NCI-H146 (cell line): ENCODE results near the gene IL13RA1.
A peak's percentile ranks its signal among the peaks of the same experiment; 100 is the strongest.
"Not testable (repeated sequence)": the region's sequence is repeated elsewhere in the genome, so short reads cannot be mapped to it uniquely, and the experiment has no call there.

Experiments
- DNase-seq: peaks from one replicate; lab custom pipeline; 2025; lab: John Stamatoyannopoulos, UW

IL13RA1 gene

DNA sequence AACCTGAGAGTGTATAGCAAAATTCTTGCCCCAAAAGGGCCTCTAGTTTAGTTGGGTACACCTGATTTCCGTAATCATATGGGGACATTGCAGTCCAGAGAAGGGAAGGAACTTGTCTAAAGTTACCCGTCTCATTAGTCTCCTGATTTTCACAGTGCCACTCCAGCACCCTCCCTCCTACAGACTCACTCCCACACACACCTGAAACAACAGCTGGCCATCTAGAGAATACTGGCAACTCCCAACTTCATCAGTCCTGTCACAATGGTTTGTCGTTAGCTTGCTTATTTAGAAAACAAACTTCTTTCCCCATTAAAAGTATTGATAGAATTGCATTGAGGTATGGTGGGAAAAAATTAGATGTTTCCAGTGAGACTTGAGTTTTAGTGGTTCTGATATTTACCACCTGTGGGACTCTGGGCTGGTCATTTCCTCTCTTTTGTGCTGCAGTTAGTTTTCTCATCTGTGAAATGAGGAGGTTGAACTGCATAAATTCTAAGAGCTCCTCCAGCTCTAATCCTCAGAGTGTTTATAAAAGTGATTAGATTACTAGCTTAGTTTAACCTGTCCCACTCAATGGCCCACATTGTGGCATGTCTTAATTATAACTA is 1.7 kb downstream of the IL13RA1 start:
- no peak for DNase-seq

GRCh38 chrX:118730500-118731247 is 3.3 kb downstream of the IL13RA1 start:
- no peak for DNase-seq

- DNase-seq: not testable (repeated sequence)
Observed at GRCh38 chrX:118732551-118732950, 5.1 kb downstream of the IL13RA1 start.

- DNase-seq: no peak
Observed at GRCh38 chrX:118734909-118735308, 7.5 kb downstream of the IL13RA1 start.

GRCh38 chrX:118736394-118737010 is 9.1 kb downstream of the IL13RA1 start:
- DNase-seq: no peak

GRCh38 chrX:118739577-118739976 is 12.2 kb downstream of the IL13RA1 start:
- DNase-seq: no peak

DNA sequence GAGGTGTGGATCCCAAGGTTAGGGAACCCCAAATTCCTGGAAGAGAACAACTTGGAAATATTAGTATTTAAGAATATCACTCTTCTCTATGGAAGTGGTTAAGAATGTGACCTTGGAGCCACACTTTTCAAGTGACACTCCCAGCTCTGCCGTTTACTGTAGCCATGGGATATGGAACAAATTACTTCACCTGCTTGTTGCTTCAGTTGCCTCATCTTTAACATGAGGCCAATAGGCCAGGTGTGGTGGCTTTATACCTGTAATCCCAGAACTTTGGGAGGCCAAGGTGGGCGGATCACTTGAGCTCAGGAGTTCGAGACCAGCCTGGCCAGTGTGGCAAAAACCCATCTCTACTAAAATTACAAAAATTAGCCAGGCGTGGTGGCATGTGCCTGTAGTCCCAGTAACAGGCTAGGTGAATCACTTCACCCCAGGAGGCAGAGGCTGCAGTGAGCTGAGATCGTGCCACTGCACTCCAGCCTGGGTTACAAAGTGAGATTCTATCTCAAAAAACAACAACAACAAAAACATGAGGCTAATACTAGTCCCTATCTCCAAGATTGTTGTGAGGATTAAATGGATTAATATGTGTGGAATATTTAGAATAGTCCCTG is 13.0 kb downstream of the IL13RA1 start:
- no peak for DNase-seq

- no peak for DNase-seq
Observed at GRCh38 chrX:118742176-118742575, 14.8 kb downstream of the IL13RA1 start.

GRCh38 chrX:118745570-118745969 is 18.2 kb downstream of the IL13RA1 start:
- no peak for DNase-seq

DNA sequence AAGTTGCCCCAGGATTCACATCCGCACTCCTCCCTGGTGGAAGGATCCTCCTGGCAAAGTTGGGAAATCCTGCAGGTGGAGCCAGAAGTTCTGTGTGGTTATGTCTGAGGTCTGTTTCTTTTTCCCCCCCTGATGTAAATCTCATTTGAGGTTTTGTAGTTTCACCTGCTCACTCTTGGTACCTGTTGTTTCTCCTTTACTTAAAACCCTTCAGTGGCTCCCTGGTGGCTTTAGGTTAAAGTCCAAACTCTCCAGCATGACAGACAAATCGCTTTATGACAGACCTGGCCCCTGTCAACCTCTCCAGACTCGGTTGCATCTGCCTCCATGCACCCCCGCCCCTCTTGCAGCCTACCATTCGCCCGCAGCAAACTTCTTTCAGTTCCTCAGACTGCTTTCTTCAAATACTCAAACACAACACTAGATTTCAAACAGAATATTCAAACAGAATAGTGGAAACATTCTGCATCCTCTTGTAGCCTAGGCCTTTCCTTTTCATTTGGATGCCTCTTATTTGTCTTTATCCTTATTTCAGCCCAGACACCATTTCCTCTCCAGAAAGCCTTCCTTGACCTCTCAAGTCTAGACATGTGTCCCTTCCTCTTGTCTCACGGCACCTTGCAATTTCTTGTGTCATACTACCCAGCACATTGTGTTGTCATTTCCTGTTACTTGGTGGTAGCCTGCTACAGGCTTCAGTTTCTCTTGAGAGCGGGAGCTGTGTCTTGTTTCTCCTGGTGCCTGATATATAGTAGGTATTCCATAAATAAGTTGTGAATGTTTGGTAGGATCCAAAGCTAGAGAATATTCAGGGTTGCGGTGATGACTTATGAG is 24.8 kb downstream of the IL13RA1 start:
- no peak for DNase-seq

- no peak for DNase-seq
Observed at GRCh38 chrX:118755633-118756032, 28.2 kb downstream of the IL13RA1 start.

DNA sequence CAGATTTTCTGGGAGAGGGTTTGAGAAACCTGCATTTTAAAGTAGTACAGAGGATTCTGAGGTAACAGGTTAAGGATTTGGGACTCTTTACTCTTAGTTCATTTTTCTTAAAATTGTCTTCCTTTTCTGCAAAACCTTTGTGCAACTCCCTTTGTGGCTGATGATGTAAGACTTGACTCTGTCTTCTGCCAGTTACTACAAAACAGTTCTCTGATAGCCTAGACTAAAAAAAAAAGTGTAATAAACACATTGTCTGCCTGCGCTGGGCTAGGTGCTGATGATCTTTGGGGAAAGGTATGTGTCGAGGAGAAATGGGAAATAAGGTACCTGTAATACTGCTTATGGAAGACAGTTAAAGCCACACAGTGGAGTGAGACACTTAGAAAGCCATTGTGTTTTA is 28.7 kb downstream of the IL13RA1 start:
- no peak for DNase-seq

DNA sequence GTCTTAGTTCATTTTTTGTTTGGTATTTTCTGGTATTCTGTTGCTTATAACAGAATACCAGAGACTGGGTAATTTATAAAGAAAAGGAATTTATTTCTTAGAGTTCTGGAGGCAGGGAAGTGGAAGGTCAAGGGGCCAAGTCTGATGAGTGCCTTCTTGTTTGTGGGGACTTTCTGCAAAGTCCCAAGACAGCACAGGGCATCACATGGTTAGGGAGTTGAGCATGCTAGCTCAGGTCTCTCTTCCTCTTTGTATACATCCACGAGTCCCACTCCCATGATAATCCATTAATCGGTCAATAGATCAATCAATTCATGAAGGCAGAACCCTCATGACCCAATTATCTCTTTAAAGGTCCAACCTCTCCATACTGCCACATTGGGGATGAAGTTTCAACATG is 31.1 kb downstream of the IL13RA1 start:
- DNase-seq: no peak

DNA sequence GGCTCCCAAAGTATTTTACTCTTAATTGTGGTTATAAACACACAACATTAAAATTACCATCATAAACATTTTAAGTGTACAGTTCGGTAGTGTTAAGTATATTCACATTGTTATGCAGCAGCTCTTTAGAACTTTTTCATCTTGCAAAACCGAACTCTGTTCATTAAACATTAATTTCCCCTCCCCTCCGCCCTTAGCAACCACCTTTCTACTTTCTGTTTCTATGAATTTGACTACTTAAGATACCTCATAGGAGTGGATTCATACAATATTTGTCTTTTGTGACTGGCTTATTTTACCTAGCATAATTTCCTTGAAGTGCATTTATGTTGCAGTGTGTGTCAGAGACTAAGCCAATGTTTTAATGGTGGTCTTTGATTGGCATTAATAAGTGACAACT is 32.6 kb downstream of the IL13RA1 start:
- no peak for DNase-seq

DNA sequence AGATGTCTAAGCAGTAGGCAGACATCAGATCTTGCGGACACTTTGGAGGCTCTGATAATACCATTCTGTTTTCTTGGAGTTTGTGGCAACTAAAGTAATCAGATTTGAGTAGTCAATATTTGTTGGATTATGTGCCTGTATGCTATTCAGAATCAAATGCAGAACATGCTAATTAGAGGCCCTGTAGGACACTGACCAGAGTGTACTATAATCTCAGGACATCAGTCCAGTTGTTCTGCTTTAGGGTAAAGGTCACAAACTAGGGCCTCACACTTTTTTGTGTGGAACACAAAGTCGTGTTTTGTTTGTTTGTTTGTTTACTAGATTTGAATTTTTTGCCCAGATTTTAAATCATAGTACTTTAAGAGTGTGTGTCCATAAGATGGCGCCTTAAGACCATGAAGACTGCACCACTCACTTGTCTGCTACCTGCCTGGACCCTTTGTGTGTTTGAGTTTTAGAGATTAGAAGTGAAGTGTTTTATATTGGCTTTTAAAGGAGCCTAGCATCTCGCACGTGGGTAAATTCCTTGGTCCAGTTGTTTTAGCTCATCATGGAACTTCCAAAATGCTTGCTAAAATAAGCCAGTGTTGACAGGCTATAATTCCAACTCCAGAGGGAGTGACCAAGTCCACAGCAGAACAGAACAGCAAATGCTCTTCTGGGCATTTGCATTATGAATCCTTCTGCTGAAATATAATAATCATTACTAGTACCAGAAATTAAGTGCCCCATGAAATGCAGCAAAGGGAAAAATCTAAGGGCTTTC is 34.7 kb downstream of the IL13RA1 start:
- no peak for DNase-seq

GRCh38 chrX:118763489-118763888 is 36.1 kb downstream of the IL13RA1 start:
- no peak for DNase-seq

GRCh38 chrX:118764122-118764521 is 36.7 kb downstream of the IL13RA1 start:
- no peak for DNase-seq

DNA sequence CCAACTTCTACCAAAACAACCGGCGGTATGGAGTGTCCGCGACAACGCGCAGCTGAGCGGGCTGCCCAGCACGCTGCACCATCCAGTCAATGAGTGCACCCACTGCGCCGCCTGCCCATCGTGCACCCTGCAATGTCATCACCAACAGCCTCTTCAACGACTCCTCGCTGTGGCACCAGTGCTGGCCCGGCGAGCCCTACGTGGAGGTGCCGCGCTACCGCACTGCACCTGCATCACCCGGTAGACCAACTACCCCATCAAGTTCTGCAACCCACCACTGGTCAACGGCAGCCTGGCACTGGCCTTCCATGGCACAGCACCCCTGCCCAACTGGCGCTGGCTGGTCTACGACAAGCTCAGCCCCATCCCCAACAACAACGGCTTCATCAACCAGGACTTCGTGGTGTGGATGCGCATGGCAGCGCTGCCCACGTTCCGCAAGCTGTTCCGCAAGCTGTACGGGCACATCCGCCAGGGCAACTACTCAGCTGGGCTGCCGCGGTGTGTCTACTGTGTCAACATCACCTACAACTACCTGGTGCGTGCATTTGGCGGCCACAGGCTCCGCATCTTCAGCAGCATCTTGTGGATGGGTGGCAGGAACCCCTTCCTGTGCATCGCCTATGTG is 42.8 kb downstream of the IL13RA1 start:
- DNase-seq: no peak

DNA sequence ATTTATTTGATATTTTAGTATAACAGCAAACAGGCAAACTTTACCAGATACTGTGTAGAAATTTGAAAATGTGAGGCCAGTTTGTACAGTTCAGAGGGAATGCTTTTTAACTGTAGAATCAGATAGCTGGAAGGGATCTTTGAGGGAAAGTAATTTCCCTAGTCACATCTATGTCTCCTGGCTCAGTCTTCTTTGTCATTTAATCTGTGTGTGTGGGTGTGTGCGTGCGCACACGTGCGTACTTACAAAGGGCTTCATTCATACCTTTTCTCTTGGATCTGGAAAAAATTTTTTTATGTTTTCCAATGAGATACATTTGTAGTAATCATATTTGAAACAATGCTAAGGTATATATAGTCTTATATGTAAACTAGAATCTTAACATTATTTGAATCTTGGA is 44.6 kb downstream of the IL13RA1 start:
- no peak for DNase-seq

DNA sequence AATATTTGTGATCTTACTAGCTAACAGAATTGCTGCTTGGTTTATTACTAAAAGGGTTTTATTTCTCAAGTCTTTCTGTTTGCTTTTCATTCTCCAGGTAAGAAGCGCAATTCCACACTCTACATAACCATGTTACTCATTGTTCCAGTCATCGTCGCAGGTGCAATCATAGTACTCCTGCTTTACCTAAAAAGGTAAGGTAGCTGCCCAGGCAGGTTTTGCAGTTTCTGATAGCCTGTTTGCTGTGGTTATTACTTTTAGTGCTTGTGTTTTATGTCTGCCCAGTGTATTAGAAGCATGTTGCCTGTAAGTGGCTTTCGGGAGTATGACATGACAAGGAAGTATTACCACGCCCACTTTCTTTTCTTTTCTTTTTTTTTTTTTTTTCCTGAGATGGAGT is 46.4 kb downstream of the IL13RA1 start:
- peak; percentile 1 for DNase-seq

- no peak for DNase-seq
Observed at GRCh38 chrX:118779581-118779980, 52.2 kb downstream of the IL13RA1 start.
